ENCODE data around the gene PRKCE.
A peak's percentile ranks its signal among the peaks of the same experiment; 100 is the strongest.

Gene PRKCE

DNA sequence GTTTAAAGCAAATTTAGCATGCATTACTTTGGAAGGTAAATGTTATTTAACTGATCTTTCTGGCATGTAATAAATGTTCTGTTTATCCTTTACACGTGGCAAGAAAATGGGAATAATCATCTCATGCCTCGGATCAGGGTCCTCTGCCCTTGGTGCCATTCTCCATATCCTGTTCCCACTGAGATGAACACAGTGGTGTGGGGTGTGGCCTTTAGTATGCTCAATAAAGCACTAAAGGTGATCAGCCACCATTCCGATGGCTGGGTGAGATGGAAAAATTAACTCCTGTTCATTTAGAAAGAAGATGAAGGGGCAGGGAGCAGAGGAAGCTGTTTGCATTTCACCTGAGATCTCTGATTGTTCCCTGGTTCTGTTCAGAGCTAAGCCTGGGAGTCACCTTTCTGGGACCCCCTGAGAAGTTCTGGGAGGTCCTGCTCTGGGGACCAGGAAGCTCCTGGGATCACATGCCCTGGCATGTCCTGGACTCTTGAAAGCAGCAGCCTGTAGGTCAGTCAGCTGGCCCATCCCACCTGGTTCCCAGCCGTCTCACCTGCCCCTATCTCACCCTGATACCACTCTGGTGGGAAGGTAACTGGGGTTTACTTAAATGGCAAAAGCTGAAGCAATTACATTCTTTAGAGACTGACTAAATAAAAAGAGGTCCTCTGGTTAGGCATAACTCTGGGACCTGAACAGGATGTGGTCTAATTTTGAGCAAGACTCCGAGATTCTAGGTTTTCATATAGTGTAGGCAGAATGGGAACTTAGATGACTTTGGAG is 356.8 kb downstream of the PRKCE start:
- DNase-seq = peak; percentile 81

DNA sequence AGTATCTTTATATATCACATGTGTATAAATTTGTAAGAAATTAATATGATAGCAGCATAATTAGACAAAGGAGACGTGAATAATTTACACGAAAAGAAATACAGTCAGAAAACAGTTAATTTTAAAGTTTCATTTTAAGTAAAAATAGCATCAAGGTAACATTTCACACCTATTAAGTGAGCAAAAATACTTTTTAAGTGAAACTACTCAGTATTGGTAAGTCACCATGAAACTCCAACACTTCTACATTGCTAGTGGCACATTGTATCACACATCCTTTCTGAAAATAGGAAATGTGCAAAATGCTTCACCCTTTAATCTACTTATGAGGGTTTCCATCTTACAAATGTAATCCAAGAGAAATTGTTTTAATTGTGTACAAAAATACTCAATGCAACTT is 357.8 kb downstream of the PRKCE start:
- no peak for DNase-seq

DNA sequence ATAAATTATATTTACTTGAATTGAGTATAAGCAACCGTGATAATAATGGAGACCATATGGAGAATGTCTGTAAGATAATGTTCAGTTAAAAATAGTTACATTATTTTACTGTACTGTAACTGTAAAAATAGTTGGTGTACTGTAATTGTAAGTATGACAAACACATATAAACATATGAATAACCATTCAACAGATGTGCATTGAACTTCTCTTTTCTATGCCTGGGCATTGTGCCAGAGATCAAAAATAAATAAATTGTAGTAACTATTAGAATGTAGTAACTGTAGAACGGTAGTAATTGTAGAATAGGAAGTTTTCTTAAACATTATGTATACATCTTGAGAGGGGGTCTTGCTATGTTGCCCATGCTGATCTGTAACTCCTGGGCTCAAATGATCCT is 358.3 kb downstream of the PRKCE start:
- DNase-seq = no peak

DNA sequence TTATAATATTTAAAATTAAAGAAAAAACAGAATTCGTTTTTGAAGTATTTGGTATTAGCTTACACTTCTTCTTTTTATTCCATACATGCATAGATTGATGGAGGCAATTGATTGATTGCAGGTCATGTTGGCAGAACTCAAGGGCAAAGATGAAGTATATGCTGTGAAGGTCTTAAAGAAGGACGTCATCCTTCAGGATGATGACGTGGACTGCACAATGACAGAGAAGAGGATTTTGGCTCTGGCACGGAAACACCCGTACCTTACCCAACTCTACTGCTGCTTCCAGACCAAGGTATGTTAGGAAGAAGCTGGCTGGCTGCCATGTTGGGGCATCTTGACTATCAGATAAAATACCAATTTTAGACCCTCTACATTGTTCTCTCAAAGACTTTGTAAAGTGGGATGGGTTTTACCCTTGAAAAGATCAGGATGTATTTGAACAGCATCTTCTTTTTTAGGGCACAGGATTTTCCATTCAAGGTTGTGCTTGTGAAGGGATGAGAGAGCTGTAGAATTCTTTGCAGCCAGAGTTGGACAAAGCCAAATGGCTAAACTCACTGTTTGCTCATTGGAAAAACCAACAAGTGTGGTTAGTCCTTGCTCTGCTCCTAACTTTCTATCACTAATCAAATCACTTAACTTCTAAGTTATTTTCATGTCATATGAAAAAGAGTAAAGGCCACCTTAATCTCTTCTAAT is 358.9 kb downstream of the PRKCE start:
- no peak for DNase-seq

DNA sequence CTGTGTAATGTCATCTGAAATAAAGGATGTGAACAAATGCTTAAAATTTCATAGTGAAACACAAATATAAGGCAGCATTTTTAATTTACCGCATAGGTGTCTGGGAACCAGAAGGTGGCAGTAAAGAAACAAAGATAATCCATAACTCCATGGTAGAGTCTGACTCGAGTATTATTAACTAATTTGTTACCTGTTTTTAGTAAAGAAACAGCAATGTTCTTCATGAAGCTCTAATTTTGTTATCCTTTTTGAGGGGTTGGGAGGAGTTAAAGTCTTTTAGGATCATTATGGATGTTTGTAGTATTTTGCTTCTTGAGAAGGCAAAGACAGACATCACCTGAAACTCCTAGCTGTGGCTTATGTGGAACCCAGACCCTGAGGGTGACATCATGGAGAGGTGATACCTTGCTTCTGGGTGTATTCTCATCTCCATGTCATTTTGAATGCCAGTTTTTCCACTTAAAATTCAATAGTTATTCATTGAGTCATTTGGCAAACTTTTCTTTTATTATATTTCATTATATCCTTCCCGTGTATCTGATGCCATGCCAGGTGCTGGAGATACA is 359.5 kb downstream of the PRKCE start:
- DNase-seq = no peak

DNA sequence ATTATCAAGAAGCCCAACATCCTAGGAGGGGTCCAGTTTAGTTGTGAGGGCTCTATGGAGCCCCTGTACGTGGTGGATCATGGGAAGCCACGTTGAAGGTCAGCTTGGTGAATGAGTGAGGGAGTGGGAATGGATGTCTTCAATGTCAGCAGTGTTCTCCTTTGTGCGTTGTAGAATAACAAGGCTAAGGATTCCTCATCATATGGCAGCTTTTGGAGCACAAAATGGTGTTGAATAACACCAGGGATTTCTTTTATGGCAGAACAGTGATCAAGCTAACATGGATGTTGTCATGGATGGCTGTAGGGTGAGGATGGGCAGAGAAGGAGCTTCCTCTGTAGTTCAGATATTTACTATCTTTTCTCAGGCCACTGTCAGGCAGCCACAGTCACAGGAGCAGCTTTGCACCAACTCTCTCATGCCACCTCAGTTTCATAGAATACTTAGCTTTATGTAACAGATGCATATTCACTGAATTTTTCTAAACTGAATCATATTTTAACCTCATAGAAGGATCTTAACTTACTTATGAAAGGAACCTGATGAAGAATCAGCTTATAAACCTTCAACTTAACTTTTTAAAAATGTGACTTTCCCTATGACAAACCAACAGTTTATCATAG is 361.3 kb downstream of the PRKCE start:
- no peak for DNase-seq

DNA sequence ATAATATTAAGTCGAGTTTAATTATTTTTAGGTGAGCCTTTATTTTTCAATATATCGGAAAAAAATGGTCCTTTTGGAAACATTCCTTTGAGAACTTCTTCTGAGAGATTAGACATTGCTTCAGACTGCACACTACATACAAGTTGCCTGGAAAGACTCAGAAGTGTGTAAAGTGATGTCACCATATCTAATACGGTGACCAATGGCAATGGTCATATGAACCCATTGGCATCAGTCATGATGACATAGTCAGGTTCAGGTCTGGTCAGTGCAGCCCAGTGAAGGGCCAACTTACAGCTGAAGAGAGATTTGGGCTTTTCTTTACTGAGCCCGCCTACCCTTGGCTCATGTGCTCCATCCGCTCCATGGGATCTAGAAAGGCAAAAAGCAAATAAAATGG is 362.3 kb downstream of the PRKCE start:
- no peak for DNase-seq

DNA sequence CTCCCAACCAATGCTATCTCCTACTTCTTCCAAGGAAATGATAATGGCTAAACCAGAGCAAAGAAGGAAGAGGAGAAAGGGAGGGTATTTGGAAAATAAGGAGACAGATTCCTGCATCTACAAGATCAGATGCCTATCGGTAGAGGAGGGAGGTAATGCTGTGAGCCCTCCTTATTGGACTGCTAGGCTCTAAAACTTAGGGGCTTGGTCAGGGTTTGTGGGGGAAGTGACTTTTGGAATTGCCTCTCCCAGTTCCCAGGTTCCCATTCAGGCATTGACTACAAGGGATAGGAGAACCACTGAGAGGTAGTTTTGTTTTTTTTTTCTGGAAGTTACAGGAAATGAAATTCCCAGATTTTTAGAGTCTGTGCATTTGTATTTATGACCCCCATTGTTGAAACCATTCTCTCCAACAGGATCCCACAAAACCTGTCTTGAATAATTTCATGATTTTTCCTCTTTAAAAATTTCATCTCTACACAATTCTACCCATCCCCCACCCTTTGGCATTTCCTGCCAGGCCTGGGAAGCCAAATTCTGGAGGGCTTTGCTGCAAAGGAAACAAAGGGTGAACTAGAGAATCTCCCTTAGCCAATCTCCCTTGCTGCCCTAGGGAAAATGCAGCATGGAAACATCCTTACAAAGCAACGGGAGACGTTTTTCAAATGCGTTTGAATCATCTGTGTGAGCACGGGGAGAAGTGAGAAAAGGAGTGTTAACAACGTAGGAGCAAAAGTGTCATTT is 363.6 kb downstream of the PRKCE start:
- peak; percentile 48 for DNase-seq

DNA sequence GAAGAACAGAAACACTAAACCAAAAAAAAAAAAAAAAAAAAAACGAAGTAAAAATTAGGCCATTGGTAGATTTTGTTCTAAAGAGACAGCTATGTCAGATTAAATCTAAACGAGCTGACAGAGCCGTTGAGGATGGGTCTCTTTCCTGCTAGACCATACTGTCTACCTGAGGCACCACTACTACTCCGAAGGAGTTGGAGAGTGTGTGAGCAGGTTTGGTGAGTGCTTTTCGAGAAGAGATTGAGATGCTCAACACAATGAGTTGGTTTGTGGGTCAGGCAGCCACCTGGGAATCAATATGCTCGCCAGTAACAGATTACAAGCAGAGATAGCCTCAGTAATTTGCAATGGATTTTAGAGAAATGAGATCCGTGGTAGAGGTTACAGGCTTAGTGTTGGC is 364.2 kb downstream of the PRKCE start:
- DNase-seq = no peak

DNA sequence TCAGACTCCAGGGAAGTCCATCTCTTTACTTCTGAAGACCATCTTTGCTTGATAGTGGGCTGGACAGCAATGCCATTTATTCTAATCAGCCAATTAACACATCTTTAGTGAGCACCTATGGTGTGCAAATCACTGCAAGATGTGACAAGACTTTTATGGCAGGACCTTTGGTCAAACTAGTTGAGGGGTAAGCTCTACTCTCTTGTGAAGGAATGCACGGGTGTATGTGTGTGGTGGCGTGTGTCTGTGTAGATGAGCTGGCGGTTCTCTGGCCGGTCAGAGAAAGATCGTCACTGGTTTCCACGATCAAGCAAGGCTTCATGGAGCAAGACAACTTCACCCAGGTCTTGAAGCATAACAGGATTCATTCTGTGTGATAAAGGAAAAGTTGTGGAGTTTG is 364.6 kb downstream of the PRKCE start:
- no peak for DNase-seq

DNA sequence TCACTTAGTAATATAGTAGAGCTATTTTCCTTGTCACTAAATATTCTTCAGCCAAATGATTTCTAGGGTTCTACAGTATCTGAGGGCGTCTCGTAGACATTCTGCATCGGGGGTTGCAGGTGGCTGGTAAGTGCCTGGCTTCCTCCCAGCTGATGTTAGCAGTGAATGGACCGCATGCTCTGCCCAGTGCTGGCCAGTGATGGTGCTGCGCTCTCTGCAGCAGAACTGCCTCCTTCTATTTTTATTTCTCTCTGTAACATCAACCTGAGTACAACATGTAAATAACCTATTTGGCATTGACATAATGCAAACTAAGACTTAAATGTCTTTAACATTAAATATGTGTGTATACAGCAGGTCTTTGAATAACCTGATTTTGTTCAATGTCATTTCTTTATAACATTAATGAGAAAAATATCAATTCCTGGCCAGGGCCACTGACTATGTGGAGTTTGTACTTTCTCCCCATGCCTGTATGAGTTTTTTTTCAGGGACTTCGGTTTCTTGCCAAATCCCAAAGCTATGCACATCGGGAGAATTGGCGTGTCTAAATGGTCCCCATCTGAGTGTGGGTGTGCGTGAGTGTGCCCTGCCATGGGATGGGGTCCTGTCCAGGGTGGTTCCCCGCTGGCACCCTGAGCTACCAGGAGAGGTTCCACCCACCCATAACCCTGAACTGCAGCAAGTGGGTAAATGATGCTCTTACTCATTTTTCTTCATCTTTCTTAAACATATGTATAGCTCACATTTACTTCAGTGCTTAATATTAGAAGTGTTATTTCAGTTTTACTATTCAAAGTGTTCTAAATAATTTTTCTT is 367.5 kb downstream of the PRKCE start:
- no peak for DNase-seq

DNA sequence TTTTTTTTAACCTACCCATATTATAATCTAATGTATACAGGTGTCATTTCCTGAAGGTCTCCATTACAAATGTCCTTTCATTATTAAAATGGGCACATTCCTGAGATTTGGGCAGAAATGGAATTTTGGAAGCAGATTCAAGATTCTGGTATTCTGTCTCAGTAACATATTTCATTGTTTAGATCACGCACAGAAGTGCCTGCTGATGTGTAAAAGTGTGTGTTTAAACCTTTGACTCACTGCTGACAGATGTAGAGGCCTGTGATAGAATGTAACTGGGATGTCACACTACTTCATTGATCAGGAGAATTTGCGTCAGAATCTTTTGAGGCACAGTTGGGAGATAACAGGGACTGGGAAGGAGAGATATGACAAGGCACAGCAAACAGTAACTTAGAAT is 368.9 kb downstream of the PRKCE start:
- no peak for DNase-seq

DNA sequence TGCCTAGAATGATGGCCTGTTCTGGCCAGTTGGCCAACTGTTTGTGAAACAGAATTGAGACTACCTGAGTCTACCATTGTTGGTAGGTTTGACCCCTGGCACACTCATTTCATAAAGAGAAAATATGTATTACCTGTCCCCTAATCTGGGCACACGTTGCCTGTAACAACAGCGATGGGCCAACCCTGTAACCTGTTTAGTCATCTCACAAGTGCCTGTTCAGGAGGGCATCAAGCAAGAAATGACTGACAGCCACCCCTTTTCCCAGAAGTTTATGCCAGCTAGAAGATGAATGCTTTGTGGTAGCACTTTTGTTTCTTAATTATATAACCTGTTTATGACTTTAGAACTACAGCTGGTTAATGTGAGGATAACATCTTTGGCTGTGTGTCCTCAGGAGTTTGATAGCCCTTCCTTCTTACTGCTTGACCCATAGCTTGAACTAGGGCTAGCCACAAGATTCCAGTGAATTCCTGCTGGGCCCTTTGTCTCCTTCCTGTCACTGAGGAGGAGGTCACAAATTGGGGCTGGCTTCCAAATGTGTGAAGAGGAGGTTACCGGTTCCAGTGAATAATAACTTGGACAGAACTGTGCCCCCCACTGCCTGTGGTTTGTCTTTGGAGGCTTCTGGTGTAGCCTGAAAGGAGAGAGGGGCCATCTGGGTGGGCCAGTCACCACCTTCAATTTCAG is 371.8 kb downstream of the PRKCE start:
- DNase-seq = no peak

DNA sequence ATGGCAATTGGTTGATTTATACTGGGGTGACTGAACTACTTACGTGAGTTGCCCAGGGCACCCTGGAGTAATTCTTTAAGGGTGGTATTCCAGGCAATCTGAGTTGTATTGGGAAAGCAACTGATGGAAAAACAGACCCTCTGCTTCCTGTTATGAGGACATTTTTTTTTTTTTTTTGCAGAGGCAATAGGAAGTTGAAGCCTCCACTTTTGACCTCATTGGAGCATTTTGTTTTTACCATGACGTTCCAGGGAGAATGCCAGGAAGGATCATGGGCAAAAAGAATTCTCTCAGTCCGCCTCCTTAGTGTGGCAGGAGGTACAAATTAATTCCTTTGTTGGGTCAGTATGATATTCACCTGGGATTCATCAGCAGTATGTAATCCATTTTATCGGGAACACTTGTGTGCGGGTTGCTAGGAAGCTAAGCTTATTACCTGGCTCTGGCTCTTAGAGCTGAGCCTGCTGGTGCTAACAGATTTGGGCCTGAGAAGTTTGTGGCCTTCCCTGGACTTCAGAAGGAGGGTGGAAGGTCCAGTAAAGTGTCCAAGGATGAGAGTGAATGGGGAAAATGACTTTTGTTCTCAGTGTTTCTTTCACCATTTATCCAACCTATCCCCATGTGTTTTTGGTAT is 372.8 kb downstream of the PRKCE start:
- DNase-seq = no peak

DNA sequence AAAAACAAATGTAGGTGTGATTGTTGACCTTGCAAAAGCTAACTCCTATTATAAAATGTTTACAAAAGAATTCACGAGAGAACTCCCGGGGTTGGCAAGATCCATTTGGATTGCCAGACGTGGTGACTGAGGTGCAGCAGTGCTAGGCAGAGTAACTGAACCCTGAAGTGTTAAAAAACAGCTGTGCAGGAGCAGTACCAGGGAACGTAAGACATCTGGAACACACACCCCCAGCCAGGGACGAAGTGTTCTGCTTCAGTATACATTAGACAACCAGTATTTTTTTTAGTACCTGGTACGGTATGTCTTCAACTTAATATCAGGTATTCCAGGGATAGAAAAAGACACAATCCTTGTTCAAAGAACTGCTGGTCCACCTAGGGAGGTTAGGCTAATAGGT is 373.6 kb downstream of the PRKCE start:
- no peak for DNase-seq

DNA sequence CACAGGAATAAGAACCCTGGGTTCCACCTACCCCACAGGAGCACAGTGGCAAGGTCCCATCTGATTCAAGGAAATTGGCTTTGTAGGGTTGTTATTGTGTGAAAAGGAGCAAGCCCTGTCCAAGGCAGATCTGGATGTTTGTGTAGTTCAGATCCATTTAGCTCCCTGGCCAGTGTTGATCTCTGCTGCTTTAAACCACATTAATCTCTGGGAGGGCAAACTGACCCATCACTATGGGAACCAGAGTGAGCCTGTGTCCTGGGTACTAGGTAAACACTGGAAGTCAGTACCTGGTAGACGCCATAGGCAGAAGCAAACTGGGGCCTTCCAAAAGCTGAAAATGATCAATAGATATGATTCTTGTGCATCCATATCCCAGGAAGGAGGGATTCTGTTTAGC is 374.2 kb downstream of the PRKCE start:
- no peak for DNase-seq

DNA sequence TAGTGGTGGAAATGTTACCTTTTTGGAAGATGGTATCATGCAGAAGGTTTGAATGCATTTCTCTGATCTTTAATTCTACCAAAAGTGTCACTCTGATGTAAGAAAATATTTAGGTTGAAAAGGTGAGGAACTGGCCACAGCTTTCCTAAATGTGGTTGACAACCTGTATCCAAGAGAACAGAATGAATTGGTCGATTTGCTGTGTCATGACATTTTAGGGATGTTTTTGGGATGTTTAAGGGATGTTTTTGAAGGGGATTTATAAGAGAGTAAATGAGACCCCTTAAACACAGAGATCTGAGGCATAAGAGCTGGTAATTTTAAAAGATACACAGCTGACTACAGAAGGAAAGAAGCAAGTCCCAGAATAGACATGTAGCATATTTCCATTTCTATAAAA is 375.0 kb downstream of the PRKCE start:
- DNase-seq = no peak

DNA sequence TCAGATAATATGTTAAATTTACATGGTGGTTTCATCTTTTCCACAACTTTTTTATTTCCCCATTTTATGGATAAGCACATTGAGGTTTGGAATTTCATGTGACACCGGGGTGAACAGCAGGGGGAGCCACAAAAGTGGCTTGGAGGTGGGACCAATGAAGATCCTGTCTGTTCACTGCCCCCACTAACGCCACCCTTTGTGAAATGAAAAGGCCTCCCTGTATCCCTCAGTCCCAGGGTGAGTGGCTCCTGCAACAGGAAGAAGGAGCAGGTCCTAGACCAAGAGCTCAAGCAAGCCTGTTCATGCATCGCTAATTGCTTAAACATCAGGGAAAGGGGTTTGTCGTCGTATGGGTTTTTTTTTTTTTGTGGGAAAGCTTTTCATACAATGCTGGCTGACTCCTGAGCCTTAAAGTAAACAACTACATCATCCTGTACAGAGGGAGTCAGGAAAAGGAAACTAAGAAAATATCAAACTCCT is 377.9 kb downstream of the PRKCE start:
- DNase-seq = no peak

DNA sequence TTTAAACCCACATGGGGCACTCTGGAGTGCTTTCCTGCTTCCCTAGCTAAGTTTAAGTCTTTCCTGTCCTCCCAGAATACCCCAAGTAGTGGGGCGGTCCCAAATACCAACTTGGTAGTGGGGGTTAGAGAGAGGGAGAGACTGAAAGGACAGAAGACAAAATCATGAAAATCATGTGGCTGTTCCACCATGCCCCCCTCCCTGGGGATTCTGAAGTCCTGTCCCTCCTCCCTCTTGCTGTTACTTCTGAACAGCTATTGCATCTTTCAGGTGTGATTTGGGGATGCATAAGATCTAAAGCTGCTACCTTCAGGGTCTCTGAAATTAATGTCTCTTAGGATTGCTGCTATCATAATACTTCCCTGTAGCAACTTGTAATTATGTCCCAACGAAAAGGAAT is 378.9 kb downstream of the PRKCE start:
- DNase-seq = no peak

DNA sequence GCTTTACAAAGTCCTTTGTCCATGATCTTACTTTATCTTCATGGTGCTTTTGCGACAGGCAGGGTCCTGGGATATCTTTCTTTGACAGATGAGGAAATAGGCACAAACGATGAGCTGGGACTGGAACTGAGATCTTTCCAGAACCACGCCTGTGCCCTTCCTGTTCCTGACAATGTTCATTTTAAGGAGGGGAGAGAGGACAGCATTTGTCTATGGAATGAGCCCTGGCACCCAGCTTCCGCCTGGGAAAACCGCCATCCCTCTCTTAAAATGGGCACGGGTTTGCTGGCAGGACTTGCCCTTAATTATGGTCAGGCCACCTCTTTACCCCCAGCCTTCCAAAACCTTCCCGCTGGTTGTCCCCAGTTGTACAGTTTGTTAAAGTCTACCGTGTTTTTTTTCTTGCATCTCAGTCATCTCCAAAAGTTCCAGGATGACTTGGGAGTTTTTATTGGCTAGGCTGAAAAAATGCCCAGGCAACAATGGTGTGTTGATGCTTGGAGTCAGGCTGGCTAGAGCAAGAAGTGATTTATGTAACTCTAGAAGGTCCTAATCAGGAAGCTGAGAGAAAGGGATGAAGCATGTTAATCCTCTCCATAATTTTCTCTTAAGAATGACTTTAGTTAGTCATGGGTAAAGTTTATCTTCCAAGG is 380.8 kb downstream of the PRKCE start:
- no peak for DNase-seq

All from NCI-H226 (cell line).